Neutrophil (primary cell): ENCODE data around the gene NTRK2.

Experiments used
- H3K27ac ChIP-seq: fragments of 200-600 bp; sonication (generic); 2 replicates; pipeline ENCODE4 v1.5.1; 2016; ENCODE audit warnings: mild to moderate bottlenecking, moderate library complexity
- H3K27me3 ChIP-seq: fragments of 200-600 bp; sonication (generic); 2 replicates; pipeline ENCODE4 v1.6.0; 2016; ENCODE audit warnings: mild to moderate bottlenecking
- H3K36me3 ChIP-seq: fragments of 200-600 bp; sonication (generic); 2 replicates; pipeline ENCODE4 v1.5.1; 2017
- H3K4me1 ChIP-seq, 2 experiments: fragments of 200-600 bp in 1 of 2; sonication (generic) in 1 of 2; 1 replicate in 1 of 2; 2 replicates in 1 of 2; pipeline versions ENCODE4 v1.5.1 to v1.6.1; 2013 to 2016; ENCODE audit warnings: low read depth in 1 of 2, low read length in 1 of 2, mild to moderate bottlenecking in 1 of 2, moderate library complexity in 1 of 2; ENCODE audit not compliant: control insufficient read depth in 1 of 2, insufficient read depth in 1 of 2
- H3K4me3 ChIP-seq, 2 experiments: fragments of 200-600 bp in 1 of 2; sonication (generic) in 1 of 2; 1 replicate in 1 of 2; 2 replicates in 1 of 2; pipeline ENCODE4 v1.5.1; 2013 to 2016; ENCODE audit warnings: low read depth in 1 of 2, low read length in 1 of 2, mild to moderate bottlenecking in 1 of 2, moderate library complexity in 1 of 2
- H3K9me3 ChIP-seq: fragments of 200-600 bp; sonication (generic); 2 replicates; pipeline ENCODE4 v1.5.1; 2016
- CTCF ChIP-seq: fragments of 200-600 bp; sonication (generic); IDR thresholded peaks from 2 replicates; pipeline ENCODE4 v1.5.1; 2016; ENCODE audit warnings: antibody characterized with exemption

Gene NTRK2

DNA sequence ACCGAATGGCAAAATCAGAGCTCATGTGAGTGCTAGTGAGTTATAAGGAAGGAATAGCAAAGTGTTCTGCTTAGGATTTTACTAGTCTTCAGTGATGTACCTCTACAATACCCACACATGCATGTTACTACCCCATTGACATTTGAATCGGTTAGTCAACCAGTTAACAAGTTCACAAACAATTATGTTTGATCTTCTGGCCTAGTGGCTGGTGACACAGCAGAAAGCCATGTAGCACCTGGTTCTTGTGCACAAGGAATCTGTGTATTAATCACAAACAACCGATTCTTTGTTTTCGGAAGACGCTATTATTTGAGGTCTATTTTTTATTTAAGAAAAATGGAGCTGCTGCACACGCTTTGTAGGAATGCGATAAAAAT, 41.9 kb downstream of the NTRK2 start:
- H3K27me3 ChIP-seq = no peaks in the 10 kb centered on the region
- no peaks in the 10 kb centered on the region for H3K4me1 ChIP-seq
- no peak for TF ChIP-seq CTCF
- H3K27ac ChIP-seq = no peak overlapping the region
- H3K36me3 ChIP-seq = no peaks in the 10 kb centered on the region
- no peak overlapping the region for H3K4me3 ChIP-seq
- H3K9me3 ChIP-seq = no peaks in the 10 kb centered on the region

GRCh38 chr9:84711936-84712335, 42.4 kb downstream of the NTRK2 start:
- Histone ChIP-seq H3K4me3 (no peak overlapping the region), H3K27me3 (no peaks in the 10 kb centered on the region), H3K27ac (no peak overlapping the region), H3K9me3 (no peaks in the 10 kb centered on the region), H3K36me3 (no peaks in the 10 kb centered on the region), H3K4me1 (no peaks in the 10 kb centered on the region)
- TF ChIP-seq CTCF = no peak

- no peaks in the 10 kb centered on the region for H3K27me3 ChIP-seq
- no peaks in the 10 kb centered on the region for H3K36me3 ChIP-seq
- no peak for TF ChIP-seq CTCF
- H3K4me1 ChIP-seq = no peaks in the 10 kb centered on the region
- H3K27ac ChIP-seq = no peak overlapping the region
- H3K4me3 ChIP-seq = no peak overlapping the region
- no peaks in the 10 kb centered on the region for H3K9me3 ChIP-seq
These were observed 46.7 kb downstream of the NTRK2 start for GRCh38 chr9:84716217-84716616.

GRCh38 chr9:84718476-84718875, 48.9 kb downstream of the NTRK2 start:
- Histone ChIP-seq H3K27ac (no peak overlapping the region), H3K27me3 (no peaks in the 10 kb centered on the region), H3K4me1 (no peaks in the 10 kb centered on the region), H3K9me3 (no peaks in the 10 kb centered on the region), H3K4me3 (no peak overlapping the region), H3K36me3 (no peaks in the 10 kb centered on the region)
- no peak for TF ChIP-seq CTCF

GRCh38 chr9:84722388-84722989, 53.0 kb downstream of the NTRK2 start:
- Histone ChIP-seq H3K27ac (no peak overlapping the region), H3K9me3 (no peaks in the 10 kb centered on the region), H3K4me3 (no peak overlapping the region), H3K36me3 (no peaks in the 10 kb centered on the region), H3K4me1 (no peaks in the 10 kb centered on the region), H3K27me3 (no peaks in the 10 kb centered on the region)
- TF ChIP-seq CTCF = no peak

DNA sequence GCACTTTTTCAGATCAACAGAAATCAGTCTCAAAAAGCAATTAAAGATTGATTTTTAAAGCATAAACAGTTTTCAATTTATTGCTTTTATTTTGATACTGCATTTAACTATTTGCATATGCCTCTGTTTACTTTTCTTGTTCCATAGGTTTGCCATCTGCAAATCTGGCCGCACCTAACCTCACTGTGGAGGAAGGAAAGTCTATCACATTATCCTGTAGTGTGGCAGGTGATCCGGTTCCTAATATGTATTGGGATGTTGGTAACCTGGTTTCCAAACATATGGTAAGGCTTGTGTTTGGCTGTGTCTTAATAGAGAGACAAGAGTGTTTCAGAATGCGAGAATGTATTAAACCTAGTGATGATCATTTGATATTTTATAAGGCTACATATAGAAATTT, 53.9 kb downstream of the NTRK2 start:
- no peak overlapping the region for H3K27ac ChIP-seq
- no peaks in the 10 kb centered on the region for H3K27me3 ChIP-seq
- no peak for TF ChIP-seq CTCF
- H3K36me3 ChIP-seq = no peaks in the 10 kb centered on the region
- no peaks in the 10 kb centered on the region for H3K4me1 ChIP-seq
- no peak overlapping the region for H3K4me3 ChIP-seq
- H3K9me3 ChIP-seq = no peaks in the 10 kb centered on the region
